T47D (cell line): Measurements from ENCODE around the gene QRICH2.
A peak's percentile ranks its signal among the peaks of the same experiment; 100 is the strongest.

Experiments used
- DNase-seq, 2 experiments: peaks; one replicate each; pipeline versions ENCODE4 v3.0.0 to v3.0.0-alpha.2; 2011 to 2012; ENCODE audit warnings: low read depth in 1 of 2, low spot score in 1 of 2
- JUND ChIP-seq: IDR thresholded peaks from 2 replicates; pipeline ENCODE4 v1.6.1; 2012; ENCODE audit warnings: low read depth
- in situ Hi-C: cut with HindIII; loops from 2 replicates; pipeline ENCODE4 v1.10.0; 2016; ENCODE audit warnings: low sequenced_read_pairs, low pct_unique_long_range_greater_than_20kb

QRICH2 gene

GRCh38 chr17:76279742-76280287 lies 28.3 kb downstream of the QRICH2 start:
- TF ChIP-seq JUND = no peak
- no peak for DNase-seq
- in situ Hi-C loops = no loop called here

GRCh38 chr17:76278952-76279741 lies 28.9 kb downstream of the QRICH2 start:
- peak; percentile 88 to 97 for DNase-seq
- TF ChIP-seq JUND = no peak
- in situ Hi-C loops = no loop called here

- no peak for TF ChIP-seq JUND
- in situ Hi-C loops = no loop called here
- no peak for DNase-seq
These were observed 29.7 kb downstream of the QRICH2 start for GRCh38 chr17:76278268-76278908.

GRCh38 chr17:76277300-76278267 lies 30.5 kb downstream of the QRICH2 start:
- no peak for DNase-seq
- in situ Hi-C loops = no loop called here
- no peak for TF ChIP-seq JUND

- TF ChIP-seq JUND = no peak
- in situ Hi-C loops = no loop called here
- DNase-seq = no peak
These were observed 31.4 kb downstream of the QRICH2 start for GRCh38 chr17:76276461-76277299.

GRCh38 chr17:76276069-76276431 lies 32.0 kb downstream of the QRICH2 start:
- in situ Hi-C loops = no loop called here
- TF ChIP-seq JUND = no peak

GRCh38 chr17:76275382-76276068 lies 32.6 kb downstream of the QRICH2 start:
- TF ChIP-seq JUND = no peak
- in situ Hi-C loops = no loop called here

More at GRCh38 chr17:76276069-76276431, 32.0 kb downstream of the QRICH2 start:
- no peak for DNase-seq

GRCh38 chr17:76274112-76274956 lies 33.7 kb downstream of the QRICH2 start:
- DNase-seq = no peak
- no peak for TF ChIP-seq JUND
- in situ Hi-C loops = no loop called here

More at GRCh38 chr17:76275382-76276068, 32.6 kb downstream of the QRICH2 start:
- DNase-seq = no peak

GRCh38 chr17:76273445-76274111 lies 34.5 kb downstream of the QRICH2 start:
- TF ChIP-seq JUND = no peak
- no peak for DNase-seq
- in situ Hi-C loops = no loop called here
